ENCODE data around the gene AKR1C3. TPM values are rescaled to one million over a fixed set of nuclear protein-coding genes. Genes with fewer than 3 reads are reported as not detected.

The AKR1C3 gene
- total RNA-seq, result 4.6 and 7.4 TPM in 2 replicates

DNA sequence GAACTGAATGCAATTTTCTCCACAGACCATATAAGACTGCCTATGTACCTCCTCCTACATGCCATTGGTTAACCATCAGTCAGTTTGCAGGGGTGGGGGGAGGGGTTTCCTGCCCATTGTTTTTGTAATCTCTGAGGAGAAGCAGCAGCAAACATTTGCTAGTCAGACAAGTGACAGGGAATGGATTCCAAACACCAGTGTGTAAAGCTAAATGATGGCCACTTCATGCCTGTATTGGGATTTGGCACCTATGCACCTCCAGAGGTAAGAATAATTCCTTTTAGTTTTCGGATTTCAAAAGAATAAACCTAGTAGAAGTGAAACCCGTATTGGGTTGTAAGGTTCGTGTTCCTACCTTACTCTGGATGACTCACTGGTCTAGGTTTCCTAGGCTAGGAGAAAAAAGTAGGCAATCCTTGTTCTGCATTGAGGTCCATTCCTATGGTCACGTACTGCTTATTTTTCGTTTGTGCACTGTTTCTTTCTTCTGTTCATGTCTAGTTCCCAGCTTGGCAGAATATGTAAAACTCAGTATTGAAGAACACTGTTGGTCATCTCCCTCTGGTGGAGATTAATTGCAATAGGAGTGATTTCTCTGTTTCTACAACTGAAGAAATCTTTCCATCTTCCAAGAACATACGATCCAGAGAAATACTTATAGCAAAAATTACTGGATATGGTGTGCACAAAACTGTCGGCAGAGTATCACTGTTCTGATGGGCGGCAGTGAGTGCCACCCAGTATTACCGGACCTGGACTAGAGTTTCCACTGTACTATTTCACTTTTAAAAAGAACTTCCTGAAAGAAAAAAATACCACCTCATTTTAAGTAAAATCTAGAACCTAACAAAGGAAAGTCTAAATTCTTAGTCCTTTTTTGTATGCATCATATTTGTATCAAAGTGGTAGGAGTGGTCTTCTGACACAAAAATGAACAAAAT is at the start of gene AKR1C3:
Gene AKR1C3 (plus strand): TSS at position 150 of the 941 bp plus-strand sequence. CDS start 31 bp downstream, at position 181.

Other genes starting within 250 kb of the AKR1C3 start
- 8.1 and 11.7 TPM in 2 replicates for gene AKR1C1, start 131.0 kb upstream of the AKR1C3 start, total RNA-seq
- gene AKR1C2, start 90.6 kb upstream of the AKR1C3 start, total RNA-seq, result 4.6 and 5.0 TPM in 2 replicates
- not detected in 2 replicates for gene AKR1C8, start 90.7 kb downstream of the AKR1C3 start, total RNA-seq
- gene AKR1C4, start 102.4 kb downstream of the AKR1C3 start, total RNA-seq, result not detected in 2 replicates

All from myometrial cell (primary cell).